Measurements from ENCODE around the gene MSANTD7.

MSANTD7 gene

GRCh38 chr10:14880229-14880628, 42.1 kb downstream of the MSANTD7 start:
- no peak for DNase-seq (ENCODE audit: low read depth in 2 of 2)

- no peak for DNase-seq (ENCODE audit: low read depth in 2 of 2)
Observed at GRCh38 chr10:14884082-14884481, 46.0 kb downstream of the MSANTD7 start.
